Tibial artery (tissue), 4 donors: ENCODE measurements around the gene INO80.

Source experiments
- DNase-seq, 2 donors: peaks; one replicate each; pipeline ENCODE4 v3.0.0-alpha.2; 2019
- H3K27ac ChIP-seq, 2 donors: fragments of 200-600 bp; sonication (generic) in 1 of 2; 1 replicate in 1 of 2; 2 replicates in 1 of 2; pipeline ENCODE4 v1.5.1; 2018 to 2019; ENCODE audit warnings: mild to moderate bottlenecking in 1 of 2
- H3K27me3 ChIP-seq, 2 donors: fragments of 200-600 bp; sonication (generic) in 1 of 2; one replicate each; pipeline versions ENCODE4 v1.5.1 to v1.6.0; 2016 to 2019
- H3K36me3 ChIP-seq, 3 donors: fragments of 200-600 bp; sonication (generic) in 2 of 3; one replicate each; pipeline ENCODE4 v1.5.1; 2016 to 2019; ENCODE audit warnings: mild to moderate bottlenecking in 2 of 3
- H3K4me1 ChIP-seq, 4 donors: fragments of 200-600 bp; sonication (generic) in 2 of 4; 1 replicate in 3 of 4; 2 replicates in 1 of 4; pipeline ENCODE4 v1.5.1; 2016 to 2019
- H3K4me3 ChIP-seq, 2 donors: fragments of 200-600 bp; sonication (generic) in 1 of 2; 1 replicate in 1 of 2; 2 replicates in 1 of 2; pipeline ENCODE4 v1.5.1; 2018 to 2019; ENCODE audit warnings: mild to moderate bottlenecking in 2 of 2
- H3K9me3 ChIP-seq, 3 donors: fragments of 200-600 bp; sonication (generic) in 1 of 3; one replicate each; pipeline ENCODE4 v1.5.1; 2016 to 2019
- CTCF ChIP-seq, 2 experiments: fragments of 200-600 bp in 1 of 2; fragments of 450-650 bp in 1 of 2; IDR thresholded peaks; one replicate each; pipeline ENCODE4 v1.5.1; 2017 to 2019; ENCODE audit warnings: antibody characterized with exemption in 2 of 2, mild to moderate bottlenecking in 1 of 2, moderate library complexity in 1 of 2
- intact Hi-C: fragments of 100-400 bp; cut with DNase I; formaldehyde crosslinking; loops from one replicate; pipeline ENCODE4 v1.15.0; 2023; ENCODE audit warnings: low total_unique reads

Gene INO80

GRCh38 chr15:40959331-40960141 lies 156.5 kb downstream of the INO80 start:
- H3K4me1 ChIP-seq = peaks cover 0 to 38% (median 24%) of the 10 kb centered on the region in 4 donors
- H3K36me3 ChIP-seq = no peaks in the 10 kb centered on the region
- H3K27me3 ChIP-seq = no peaks in the 10 kb centered on the region
- no peaks in the 10 kb centered on the region for H3K9me3 ChIP-seq
- intact Hi-C loops = loop anchor here (1.0 kb wide), 1 partner anchor 24 kb away; no protein-coding TSS in a partner anchor
- no peak overlapping the region for H3K27ac ChIP-seq
- no peak for DNase-seq
- H3K4me3 ChIP-seq = no peak overlapping the region
- no peak for TF ChIP-seq CTCF (IDR thresholded peaks at IDR 0.05)

GRCh38 chr15:40958723-40959122 lies 157.4 kb downstream of the INO80 start:
- intact Hi-C loops = loop anchor here (1.0 kb wide), 1 partner anchor 25 kb away; no protein-coding TSS in a partner anchor
- peaks cover 0 to 47% (median 30%) of the 10 kb centered on the region in 4 donors for H3K4me1 ChIP-seq
- H3K9me3 ChIP-seq = no peaks in the 10 kb centered on the region
- H3K27me3 ChIP-seq = no peaks in the 10 kb centered on the region
- no peak overlapping the region for H3K4me3 ChIP-seq
- H3K27ac ChIP-seq = peak overlapping the region; percentile 70 to 72
- no peaks in the 10 kb centered on the region for H3K36me3 ChIP-seq
- DNase-seq = no peak
- TF ChIP-seq CTCF (IDR thresholded peaks at IDR 0.05) = no peak

- Histone ChIP-seq H3K4me1 (peaks cover 0 to 48% (median 32%) of the 10 kb centered on the region in 4 donors), H3K27ac (peak overlapping the region; percentile 70 to 72), H3K4me3 (no peak overlapping the region), H3K9me3 (no peaks in the 10 kb centered on the region), H3K36me3 (no peaks in the 10 kb centered on the region), H3K27me3 (no peaks in the 10 kb centered on the region)
- TF ChIP-seq CTCF (IDR thresholded peaks at IDR 0.05) = no peak
- DNase-seq = no peak
- intact Hi-C loops = no loop called here
These were observed 157.9 kb downstream of the INO80 start for GRCh38 chr15:40958146-40958545.

- H3K36me3 ChIP-seq = no peaks in the 10 kb centered on the region
- H3K4me3 ChIP-seq = no peak overlapping the region
- H3K27ac ChIP-seq = peak overlapping the region; percentile 70 to 72
- no peak for TF ChIP-seq CTCF (IDR thresholded peaks at IDR 0.05)
- peaks cover 0 to 50% (median 35%) of the 10 kb centered on the region in 4 donors for H3K4me1 ChIP-seq
- H3K9me3 ChIP-seq = no peaks in the 10 kb centered on the region
- peak; percentile 57 to 91 for DNase-seq
- intact Hi-C loops = no loop called here
- no peaks in the 10 kb centered on the region for H3K27me3 ChIP-seq
These were observed 158.5 kb downstream of the INO80 start for GRCh38 chr15:40957581-40958051.

GRCh38 chr15:40957041-40957555 lies 159.0 kb downstream of the INO80 start:
- no peaks in the 10 kb centered on the region for H3K27me3 ChIP-seq
- peak overlapping the region; percentile 70 to 72 for H3K27ac ChIP-seq
- no peaks in the 10 kb centered on the region for H3K9me3 ChIP-seq
- peaks cover 0 to 55% (median 39%) of the 10 kb centered on the region in 4 donors for H3K4me1 ChIP-seq
- no peaks in the 10 kb centered on the region for H3K36me3 ChIP-seq
- TF ChIP-seq CTCF (IDR thresholded peaks at IDR 0.05) = no peak
- no peak overlapping the region for H3K4me3 ChIP-seq
- intact Hi-C loops = no loop called here
- DNase-seq = no peak
